Measurements from ENCODE around the gene HOXB2.
"Not testable (repeated sequence)": the region's sequence is repeated elsewhere in the genome, so short reads cannot be mapped to it uniquely, and the experiment has no call there.

HOXB2 gene

GRCh38 chr17:48513097-48513496 lies 31.8 kb downstream of the HOXB2 start:
- no peak for DNase-seq

GRCh38 chr17:48510761-48511604 lies 33.9 kb downstream of the HOXB2 start:
- DNase-seq: no peak

- no peak for DNase-seq
Observed at GRCh38 chr17:48510381-48510760, 34.5 kb downstream of the HOXB2 start.

GRCh38 chr17:48509708-48510107 lies 35.2 kb downstream of the HOXB2 start:
- DNase-seq: not testable (repeated sequence)

- DNase-seq: peak; percentile 48 to 49
Observed at GRCh38 chr17:48506246-48506645, 38.7 kb downstream of the HOXB2 start.

- peak; percentile 97 to 99 for DNase-seq
Observed at GRCh38 chr17:48505788-48506187, 39.1 kb downstream of the HOXB2 start.

- DNase-seq: no peak
Observed at GRCh38 chr17:48504953-48505352, 40.0 kb downstream of the HOXB2 start.

- peak in 1 of 2 experiments; percentile 10 for DNase-seq
Observed at GRCh38 chr17:48503747-48504146, 41.2 kb downstream of the HOXB2 start.

GRCh38 chr17:48502901-48503300 lies 42.0 kb downstream of the HOXB2 start:
- no peak for DNase-seq

- no peak for DNase-seq
Observed at GRCh38 chr17:48502312-48502711, 42.6 kb downstream of the HOXB2 start.

GRCh38 chr17:48500435-48501426 lies 44.2 kb downstream of the HOXB2 start:
- peak in 1 of 2 experiments; percentile 31 for DNase-seq

- peak; percentile 33 to 47 for DNase-seq
Observed at GRCh38 chr17:48499735-48500434, 45.0 kb downstream of the HOXB2 start.

GRCh38 chr17:48499248-48499647 lies 45.7 kb downstream of the HOXB2 start:
- DNase-seq: no peak

- peak; percentile 71 to 74 for DNase-seq
Observed at GRCh38 chr17:48498164-48498850, 46.6 kb downstream of the HOXB2 start.

- DNase-seq: no peak
Observed at GRCh38 chr17:48497103-48497502, 47.8 kb downstream of the HOXB2 start.

GRCh38 chr17:48494335-48494734 lies 50.6 kb downstream of the HOXB2 start:
- no peak for DNase-seq
